Skin of body (tissue), 2 donors: Measurements from ENCODE around the gene EPB41L3. TPM values are rescaled to one million over a fixed set of nuclear protein-coding genes. Genes with fewer than 3 reads are reported as not detected.

ENCODE experiments used
- DNase-seq: peaks from one replicate; lab custom pipeline; 2025; lab: John Stamatoyannopoulos, UW
- total RNA-seq: library from RNA; depleted of rRNA; stranded (reverse); fragments of >200 nt; gene quantifications from one replicate; pipeline ENCODE4 v1.2.3, GENCODE V29; 2014

EPB41L3 gene
- total RNA-seq, 1 donor from 2014 or later: 40.1 TPM

- DNase-seq: no peak
Measured at GRCh38 chr18:5415031-5415430, 128.8 kb downstream of the EPB41L3 start.

- no peak for DNase-seq
Measured at GRCh38 chr18:5414546-5414945, 129.3 kb downstream of the EPB41L3 start.

GRCh38 chr18:5413447-5413846 lies 130.3 kb downstream of the EPB41L3 start:
- no peak for DNase-seq

- no peak for DNase-seq
Measured at GRCh38 chr18:5410582-5410981, 133.2 kb downstream of the EPB41L3 start.

- DNase-seq: no peak
Measured at GRCh38 chr18:5398269-5398668, 145.5 kb downstream of the EPB41L3 start.

GRCh38 chr18:5397102-5397501 lies 146.7 kb downstream of the EPB41L3 start:
- DNase-seq: no peak

GRCh38 chr18:5395860-5396448 lies 147.8 kb downstream of the EPB41L3 start:
- DNase-seq: no peak

DNA sequence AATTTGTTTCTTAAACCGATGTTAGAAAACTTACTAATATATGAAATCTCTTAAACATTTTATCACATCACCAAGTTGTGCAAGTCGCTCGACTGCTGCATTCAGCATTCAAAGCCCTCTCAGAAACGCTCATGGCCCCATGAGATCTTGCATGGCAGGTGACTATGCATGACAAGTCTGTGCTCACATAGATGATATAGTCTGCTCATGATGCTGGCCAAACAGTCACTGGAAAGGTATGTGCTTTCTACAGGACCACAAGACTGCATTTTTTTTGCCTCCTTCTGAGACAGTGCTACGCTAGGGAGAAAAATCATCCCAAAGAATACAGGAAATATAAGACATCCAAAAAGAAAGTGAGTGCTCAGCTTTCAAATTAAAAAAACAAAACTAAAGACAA lies 150.0 kb downstream of the EPB41L3 start:
- DNase-seq: no peak

- DNase-seq: no peak
Measured at GRCh38 chr18:5391409-5391808, 152.4 kb downstream of the EPB41L3 start.

DNA sequence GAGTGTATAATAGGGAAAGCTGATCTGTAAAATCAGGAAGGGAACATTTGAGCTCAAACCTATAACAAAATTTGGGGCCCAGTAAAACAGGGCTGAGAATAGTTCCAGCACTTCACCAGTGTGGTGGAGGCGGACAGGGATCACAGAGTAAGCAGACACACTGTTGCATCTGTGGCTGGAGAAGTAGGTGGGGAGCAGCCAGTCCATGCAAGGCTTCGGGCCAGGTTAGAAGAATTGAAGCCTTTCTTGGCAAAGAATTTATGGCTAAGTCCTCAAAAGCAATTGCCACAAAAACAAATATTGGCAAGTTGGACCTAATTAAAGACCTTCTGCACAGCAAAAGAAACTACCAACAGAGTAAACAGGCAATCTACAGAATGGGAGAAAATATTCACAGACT lies 154.4 kb downstream of the EPB41L3 start:
- DNase-seq: no peak

GRCh38 chr18:5388896-5389295 lies 154.9 kb downstream of the EPB41L3 start:
- no peak for DNase-seq

DNA sequence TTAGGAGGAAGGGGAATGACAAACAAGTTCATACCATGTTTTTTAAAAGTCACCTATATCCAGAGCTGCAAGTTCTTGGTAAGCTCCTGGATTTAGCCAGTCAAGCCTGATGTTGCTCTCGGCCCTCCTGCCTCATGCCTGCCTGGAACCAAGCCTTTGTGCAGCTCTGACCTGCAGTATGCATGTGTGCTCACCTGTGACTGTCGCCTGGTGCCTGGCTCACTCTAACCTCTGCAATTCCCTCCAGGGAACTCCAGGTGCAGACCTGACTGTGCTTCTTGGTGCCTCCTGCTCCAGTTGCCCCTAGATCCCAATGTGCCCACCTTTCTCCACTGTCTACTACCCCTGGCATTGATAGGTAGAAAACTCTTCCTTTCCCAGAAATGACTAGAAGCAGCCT lies 163.2 kb downstream of the EPB41L3 start:
- no peak for DNase-seq

DNA sequence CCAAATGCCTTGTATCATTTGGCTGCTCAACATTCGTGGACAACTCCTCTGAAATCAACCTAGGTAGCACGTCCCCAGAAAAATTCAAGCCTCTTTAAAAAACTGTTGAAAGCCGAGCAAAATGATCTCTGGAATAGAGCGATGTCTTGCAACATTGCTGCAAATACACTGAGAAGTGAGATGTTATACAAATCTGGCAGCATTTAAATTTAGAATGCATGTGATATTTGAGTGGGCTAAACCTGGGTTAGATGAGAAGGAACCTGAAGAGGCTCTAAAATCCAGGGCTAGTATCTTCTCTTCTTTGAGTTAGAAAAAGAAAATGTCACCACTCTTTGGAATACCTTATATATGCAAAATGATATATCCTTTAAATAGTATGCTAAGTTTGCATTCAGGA lies 166.8 kb downstream of the EPB41L3 start:
- DNase-seq: no peak

DNA sequence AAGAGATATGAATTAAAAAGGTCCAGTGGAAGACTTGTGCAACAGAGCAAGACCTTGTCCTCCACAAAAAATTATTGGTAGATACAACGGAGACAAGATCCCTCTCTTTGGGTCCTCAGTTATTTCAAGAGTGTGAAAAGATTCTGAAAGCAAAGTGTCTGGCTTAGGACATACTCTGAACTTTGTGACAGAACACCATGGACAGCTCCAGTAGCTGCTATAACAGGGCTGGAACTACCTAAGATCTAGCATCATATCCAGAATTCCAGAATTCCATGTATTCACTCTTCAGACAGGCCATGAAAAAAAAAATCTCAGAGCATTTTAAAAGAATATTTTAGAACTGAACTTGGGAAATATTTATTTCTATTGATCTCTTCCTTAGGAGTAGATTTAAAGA lies 173.5 kb downstream of the EPB41L3 start:
- DNase-seq: no peak

DNA sequence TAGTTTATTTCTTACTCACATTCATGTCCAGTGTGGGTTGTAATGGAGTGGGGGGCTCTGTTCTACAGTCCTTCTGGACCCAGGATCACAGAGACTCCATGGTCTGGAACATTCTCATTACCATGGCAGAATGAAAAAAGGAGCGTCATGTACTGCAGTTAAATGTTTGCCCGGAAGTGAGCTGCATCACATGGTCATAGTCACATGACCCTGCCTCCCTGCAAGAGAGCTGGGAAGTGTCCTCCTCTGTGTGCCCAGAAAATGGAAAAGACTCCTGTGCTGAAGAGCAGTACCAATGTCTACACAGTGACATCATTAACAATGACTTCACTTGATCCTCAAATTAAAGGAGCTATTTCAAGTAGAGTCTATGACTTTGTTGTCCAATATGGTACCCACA lies 174.3 kb downstream of the EPB41L3 start:
- DNase-seq: no peak

- no peak for DNase-seq
Measured at GRCh38 chr18:5365443-5365842, 178.4 kb downstream of the EPB41L3 start.

- DNase-seq: no peak
Measured at GRCh38 chr18:5350636-5351035, 193.2 kb downstream of the EPB41L3 start.

Other genes with a start within 250 kb of the EPB41L3 start
- 9.4 TPM for gene ZBTB14, start 248.3 kb downstream of the EPB41L3 start, total RNA-seq